ENCODE data around the gene FANCF.
"Not testable (repeated sequence)": the region's sequence is repeated elsewhere in the genome, so short reads cannot be mapped to it uniquely, and the experiment has no call there.

The FANCF gene, protein sequence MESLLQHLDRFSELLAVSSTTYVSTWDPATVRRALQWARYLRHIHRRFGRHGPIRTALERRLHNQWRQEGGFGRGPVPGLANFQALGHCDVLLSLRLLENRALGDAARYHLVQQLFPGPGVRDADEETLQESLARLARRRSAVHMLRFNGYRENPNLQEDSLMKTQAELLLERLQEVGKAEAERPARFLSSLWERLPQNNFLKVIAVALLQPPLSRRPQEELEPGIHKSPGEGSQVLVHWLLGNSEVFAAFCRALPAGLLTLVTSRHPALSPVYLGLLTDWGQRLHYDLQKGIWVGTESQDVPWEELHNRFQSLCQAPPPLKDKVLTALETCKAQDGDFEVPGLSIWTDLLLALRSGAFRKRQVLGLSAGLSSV

DNA sequence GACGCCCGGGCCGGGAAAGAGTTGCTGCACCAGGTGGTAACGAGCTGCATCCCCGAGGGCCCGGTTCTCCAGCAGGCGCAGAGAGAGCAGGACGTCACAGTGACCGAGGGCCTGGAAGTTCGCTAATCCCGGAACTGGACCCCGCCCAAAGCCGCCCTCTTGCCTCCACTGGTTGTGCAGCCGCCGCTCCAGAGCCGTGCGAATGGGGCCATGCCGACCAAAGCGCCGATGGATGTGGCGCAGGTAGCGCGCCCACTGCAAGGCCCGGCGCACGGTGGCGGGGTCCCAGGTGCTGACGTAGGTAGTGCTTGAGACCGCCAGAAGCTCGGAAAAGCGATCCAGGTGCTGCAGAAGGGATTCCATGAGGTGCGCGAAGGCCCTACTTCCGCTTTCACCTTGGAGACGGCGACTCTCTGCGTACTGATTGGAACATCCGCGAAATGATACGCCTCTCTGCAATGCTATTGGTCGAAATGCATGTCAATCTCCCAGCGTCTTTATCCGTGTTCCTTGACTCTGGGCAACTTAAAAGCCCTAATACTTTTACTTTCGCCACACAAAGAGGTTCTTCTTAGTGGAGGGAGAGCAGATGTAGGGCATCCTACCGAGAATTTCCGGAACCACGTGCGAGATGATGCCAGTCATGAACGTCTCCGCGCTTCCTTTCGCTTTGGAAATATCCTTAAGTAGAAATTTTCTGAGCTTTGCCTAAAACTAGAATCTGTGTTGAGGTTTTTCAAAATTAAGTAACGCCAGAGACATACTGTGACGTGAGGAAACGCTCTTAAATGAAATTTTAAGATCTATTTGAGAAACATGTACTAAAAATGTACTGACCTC, at the start of gene FANCF:
Gene FANCF (minus strand): TSS at position 376 of the 840 bp plus-strand sequence. CDS start 13 bp downstream, at position 363.
- peak; percentile 87 for DNase-seq

DNA sequence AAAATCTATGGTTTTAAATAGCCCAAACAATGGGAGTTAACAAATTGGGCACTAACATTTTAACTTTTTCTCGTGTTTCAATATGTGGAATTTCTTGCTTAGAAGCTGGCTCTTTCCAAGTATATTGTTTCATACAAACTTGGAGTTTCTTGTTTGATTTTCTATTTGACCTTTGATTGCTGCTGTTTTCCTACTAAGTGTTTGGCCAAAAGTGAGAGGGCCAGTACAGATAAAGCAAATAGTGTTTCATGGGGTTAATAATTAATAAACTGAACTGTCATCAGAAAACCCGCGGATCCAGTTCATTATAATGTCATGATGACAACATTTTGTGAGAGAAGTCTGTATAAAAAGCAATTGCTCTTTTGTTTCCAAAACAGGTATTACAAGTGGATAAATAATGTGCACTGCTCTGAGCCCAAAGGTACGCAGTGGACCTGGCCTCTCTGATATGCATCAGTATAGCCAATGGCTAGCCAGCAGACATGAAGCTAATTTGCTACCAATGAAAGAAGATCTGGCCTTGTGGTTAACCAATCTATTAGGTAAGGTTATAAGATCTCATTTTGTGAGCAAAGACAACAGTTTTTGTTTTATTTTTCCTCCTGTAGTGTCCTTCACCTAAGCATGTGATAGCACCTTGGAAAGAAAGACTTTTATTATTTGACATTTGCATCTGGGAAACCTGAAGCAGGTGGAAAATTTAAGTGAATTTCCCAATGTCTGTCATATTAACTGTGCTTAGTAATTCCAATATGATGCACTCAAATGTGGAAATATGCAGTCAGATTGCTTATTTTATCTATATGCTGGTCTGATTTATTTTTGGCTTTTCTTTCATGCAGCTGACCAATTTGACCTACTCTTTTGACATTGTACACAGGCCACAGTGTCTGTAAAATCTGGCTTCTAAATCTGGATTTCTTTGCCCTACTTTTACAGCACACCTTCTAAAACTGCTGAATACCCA, 49.1 kb upstream of the FANCF start:
- DNase-seq, result no peak

DNA sequence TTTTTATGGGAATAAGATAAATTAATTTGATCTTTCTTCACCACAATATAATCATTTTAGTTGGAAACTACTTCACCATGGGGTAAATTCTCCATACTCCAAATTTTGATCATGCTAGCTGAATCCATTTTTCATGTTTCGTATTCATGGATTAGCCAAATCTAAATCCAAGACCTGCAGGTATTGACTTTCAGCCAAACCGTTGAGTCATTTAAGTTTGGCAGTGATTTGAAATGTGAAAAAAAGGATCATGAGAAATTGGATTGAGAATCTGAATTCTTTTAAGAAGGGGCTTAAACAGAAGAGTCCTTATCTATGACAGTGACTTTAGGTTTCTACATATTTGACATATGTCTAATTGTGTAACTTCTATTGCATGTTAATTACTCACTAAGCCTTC, 46.1 kb upstream of the FANCF start:
- DNase-seq, result no peak

GRCh38 chr11:22670830-22671229, 45.2 kb upstream of the FANCF start:
- DNase-seq, result no peak

DNA sequence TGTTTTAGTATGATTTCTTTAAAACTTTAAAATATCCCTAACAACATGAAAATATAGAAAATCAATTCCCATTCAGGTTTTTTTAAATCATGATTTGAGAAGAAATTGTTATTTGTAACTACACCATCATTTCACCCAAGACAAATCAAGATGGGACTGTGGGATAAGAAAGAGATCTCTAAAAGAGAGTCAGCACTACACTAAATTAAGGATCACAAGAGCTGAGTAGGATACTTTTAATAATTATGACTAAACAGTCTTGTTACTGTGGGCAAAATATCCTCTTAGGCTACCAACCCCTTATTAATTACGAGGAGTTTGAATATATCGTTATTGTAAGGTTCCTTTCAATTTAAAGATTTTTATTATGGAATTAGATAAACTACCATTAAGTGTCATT, 43.7 kb upstream of the FANCF start:
- no peak for DNase-seq

GRCh38 chr11:22668005-22668796, 42.6 kb upstream of the FANCF start:
- DNase-seq, result no peak

DNA sequence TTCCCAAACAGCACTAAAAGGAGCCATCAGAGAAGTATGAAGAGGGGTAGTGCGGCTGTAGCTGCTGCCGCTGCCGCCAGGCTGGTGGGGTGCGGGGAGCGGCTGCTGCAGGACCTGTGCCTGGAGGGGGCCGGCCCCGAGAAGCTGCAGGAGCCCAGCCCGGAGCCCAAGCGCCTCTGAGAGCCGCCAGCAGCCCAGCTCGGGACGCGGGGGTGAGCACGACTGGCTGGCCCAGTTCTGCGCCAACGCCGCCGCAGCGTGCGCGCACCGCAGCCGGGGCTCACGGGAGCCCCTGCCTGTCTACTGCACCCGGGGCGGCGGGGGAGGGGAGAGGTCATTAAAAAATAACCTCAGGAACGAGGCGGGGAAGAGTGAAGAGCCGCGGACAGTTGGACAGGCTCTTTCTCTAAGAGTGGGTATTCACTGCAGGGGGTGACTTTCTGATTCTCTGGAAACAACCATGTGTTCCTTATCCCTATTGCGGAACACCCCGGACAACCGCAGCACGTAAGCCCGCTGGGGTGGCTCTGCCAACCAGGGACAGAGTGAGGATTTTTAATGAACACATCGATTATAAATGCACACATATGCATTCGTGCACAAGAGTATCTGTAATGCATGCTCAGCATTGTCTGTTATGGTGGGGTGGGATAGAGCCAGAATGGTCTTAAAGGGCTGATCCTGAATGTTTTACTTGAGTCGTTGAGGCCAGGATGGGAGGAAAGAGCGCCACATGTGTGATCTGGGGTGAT, 41.2 kb upstream of the FANCF start:
- DNase-seq, result no peak

- DNase-seq, result no peak
Observed at GRCh38 chr11:22666325-22666687, 40.7 kb upstream of the FANCF start, which contains the start of gene GAS2. GAS2 (plus strand) TSS chr11:22666611; CDS start chr11:22674870, 8,259 bp downstream.

- no peak for DNase-seq
Observed at GRCh38 chr11:22659783-22660182, 34.2 kb upstream of the FANCF start.

DNA sequence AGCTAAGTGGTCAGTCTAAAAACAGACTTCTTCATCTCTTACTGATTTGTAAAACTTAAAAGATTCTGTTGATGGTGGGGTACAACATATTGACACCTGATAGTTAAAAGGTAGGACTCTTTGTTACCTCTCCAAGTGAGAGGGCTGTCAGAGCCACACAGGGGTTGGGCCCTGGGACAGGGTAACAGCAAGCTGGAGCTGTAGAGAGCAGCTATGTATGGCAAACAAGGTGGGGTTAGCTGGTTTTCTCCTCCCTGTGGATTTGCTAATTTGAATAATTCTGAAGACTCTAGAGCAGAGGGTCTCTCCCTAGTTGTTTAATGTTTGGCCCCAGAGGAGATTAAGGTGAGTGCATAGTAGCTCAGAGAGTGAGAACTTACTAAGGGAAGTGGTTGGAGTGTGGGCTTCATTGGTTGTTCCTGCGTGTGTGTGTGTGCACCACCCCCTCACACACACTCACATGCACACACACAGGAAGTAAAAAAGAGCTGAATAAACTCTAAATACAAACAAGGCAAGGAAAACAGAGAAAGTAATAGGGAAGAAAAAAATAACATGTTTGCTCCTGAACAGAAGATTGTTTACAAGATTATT, 31.6 kb upstream of the FANCF start:
- DNase-seq, result no peak

DNA sequence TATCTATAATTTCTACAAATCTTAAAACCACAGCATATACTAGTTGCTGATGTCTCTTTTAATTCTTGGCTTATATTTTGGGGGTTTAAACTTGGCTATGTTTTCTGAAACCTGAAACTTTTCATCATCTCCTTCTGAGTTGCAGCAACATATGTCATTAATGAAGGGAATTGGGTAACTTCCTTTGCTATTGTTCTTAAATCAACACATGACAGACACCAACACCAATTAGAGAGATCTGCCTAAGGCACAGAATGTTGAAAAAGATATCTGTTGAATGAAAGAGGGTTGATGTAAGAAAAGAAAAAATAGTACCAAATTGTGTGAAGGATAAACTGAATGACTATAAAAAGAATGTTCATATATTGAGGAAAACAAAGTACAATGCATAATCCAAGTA, 30.5 kb upstream of the FANCF start:
- DNase-seq, result no peak

DNA sequence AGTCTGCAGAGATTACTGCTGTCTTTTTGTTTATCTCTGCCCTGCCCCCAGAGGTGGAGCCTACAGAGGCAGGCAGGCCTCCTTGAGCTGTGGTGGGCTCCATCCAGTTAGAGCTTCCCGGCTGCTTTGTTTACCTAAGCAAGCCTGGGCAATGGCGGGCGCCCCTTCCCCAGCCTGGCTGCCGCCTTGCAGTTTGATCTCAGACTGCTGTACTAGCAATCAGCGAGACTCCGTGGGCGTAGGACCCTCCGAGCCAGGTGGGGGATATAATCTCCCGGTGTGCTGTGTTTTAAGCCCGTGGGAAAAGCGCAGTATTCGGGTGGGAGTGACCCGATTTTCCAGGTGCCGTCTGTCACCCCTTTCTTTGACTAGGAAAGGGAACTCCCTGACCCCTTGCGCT, 26.7 kb upstream of the FANCF start:
- DNase-seq, result not testable (repeated sequence)

- no peak for DNase-seq
Observed at GRCh38 chr11:22641559-22641958, 15.9 kb upstream of the FANCF start.

DNA sequence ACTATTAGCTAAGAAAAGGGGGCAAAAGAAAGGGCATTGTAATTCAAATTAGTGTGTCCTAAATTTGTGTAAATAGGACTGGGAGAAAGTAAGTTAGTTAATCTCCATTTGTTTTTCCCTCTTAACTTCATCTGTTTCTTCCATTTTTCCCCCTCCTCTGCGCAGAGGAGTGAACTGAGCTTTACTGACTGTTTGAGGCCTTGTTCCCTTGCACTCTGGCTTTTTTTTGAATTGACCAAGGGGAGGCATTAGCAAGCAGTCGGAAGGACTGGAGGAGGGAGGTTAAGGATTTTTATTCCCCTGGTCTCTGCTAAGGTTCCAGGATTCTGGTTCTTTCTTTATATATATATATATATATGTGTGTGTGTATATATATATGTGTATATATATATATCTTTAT, 15.2 kb upstream of the FANCF start:
- DNase-seq, result no peak

- no peak for DNase-seq
Observed at GRCh38 chr11:22635689-22636088, 10.1 kb upstream of the FANCF start.

GRCh38 chr11:22634897-22635629, 9.4 kb upstream of the FANCF start:
- no peak for DNase-seq

GRCh38 chr11:22633354-22633902, 7.8 kb upstream of the FANCF start:
- DNase-seq, result no peak

GRCh38 chr11:22627421-22627820, 1.8 kb upstream of the FANCF start:
- DNase-seq, result no peak

GRCh38 chr11:22626573-22627239, 1.1 kb upstream of the FANCF start:
- DNase-seq, result no peak
